ENCODE results near the gene NFATC1. TPM values are rescaled to one million over a fixed set of nuclear protein-coding genes. Genes with fewer than 3 reads are reported as not detected.

NFATC1 gene
- total RNA-seq, 4 donors from 2014 or later = 13.1 to 21.3 (median 16.2) TPM

DNA sequence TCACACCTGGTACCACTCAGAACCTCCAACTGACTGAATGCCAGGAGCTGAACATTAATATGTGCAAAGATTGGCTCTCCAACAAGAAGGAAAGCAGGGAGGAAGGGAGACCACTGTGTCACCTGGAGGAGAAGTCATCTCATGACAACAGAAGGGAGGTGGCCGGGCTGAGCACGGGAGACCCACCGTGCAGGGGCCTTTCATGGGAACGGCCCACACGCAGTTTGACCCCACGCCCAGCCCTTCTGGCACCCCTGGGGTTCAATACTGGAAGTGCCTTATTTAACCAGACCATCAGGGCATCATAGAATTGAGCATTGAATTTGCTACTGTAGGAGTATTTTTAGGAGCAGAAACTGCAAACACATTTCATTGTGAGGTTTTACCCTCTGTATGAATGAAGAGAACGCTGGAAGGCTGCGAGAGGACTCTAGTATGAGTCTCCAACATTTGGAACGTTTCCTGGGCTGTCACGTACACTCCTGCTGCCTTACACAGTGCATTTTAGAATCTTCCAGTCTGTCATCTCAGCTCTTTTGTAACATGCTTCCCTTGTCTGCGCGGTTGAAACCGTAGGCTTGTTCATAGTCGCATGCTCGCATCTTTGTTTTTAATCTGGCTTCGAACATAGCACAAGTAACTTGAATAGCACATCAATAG, 132.1 kb downstream of the NFATC1 start:
- no peak for ATAC-seq
- H3K27ac ChIP-seq = no peak overlapping the region
- peaks cover 0 to 29% of the 10 kb centered on the region in 2 donors for H3K36me3 ChIP-seq
- H3K4me1 ChIP-seq = peaks cover 0 to 23% (median 12%) of the 10 kb centered on the region in 3 donors
- H3K9me3 ChIP-seq = no peaks in the 10 kb centered on the region
- WGBS, 2 donors (ENCODE audit: low coverage in 1 of 2) = 89 to 94% methylated on average over 12 to 16 of the region's 16 CpGs
- TF ChIP-seq, protein P1, sequence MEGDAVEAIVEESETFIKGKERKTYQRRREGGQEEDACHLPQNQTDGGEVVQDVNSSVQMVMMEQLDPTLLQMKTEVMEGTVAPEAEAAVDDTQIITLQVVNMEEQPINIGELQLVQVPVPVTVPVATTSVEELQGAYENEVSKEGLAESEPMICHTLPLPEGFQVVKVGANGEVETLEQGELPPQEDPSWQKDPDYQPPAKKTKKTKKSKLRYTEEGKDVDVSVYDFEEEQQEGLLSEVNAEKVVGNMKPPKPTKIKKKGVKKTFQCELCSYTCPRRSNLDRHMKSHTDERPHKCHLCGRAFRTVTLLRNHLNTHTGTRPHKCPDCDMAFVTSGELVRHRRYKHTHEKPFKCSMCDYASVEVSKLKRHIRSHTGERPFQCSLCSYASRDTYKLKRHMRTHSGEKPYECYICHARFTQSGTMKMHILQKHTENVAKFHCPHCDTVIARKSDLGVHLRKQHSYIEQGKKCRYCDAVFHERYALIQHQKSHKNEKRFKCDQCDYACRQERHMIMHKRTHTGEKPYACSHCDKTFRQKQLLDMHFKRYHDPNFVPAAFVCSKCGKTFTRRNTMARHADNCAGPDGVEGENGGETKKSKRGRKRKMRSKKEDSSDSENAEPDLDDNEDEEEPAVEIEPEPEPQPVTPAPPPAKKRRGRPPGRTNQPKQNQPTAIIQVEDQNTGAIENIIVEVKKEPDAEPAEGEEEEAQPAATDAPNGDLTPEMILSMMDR (IDR thresholded peaks at IDR 0.05) = no peak
- TF ChIP-seq POLR2AphosphoS5 (IDR thresholded peaks at IDR 0.05) = no peak
- no peak for TF ChIP-seq EP300 (IDR thresholded peaks at IDR 0.05)
- no peak for TF ChIP-seq POLR2A (IDR thresholded peaks at IDR 0.05)
- peaks cover 19% of the 10 kb centered on the region for H3K27me3 ChIP-seq
- H3K4me3 ChIP-seq = no peak overlapping the region

GRCh38 chr18:79528316-79528695, 132.6 kb downstream of the NFATC1 start:
- Histone ChIP-seq H3K4me1 (peaks cover 0 to 24% (median 12%) of the 10 kb centered on the region in 3 donors), H3K27ac (no peak overlapping the region), H3K4me3 (no peak overlapping the region), H3K27me3 (peaks cover 19% of the 10 kb centered on the region), H3K36me3 (peaks cover 0 to 29% of the 10 kb centered on the region in 2 donors), H3K9me3 (no peaks in the 10 kb centered on the region)
- no peak for TF ChIP-seq EP300 (IDR thresholded peaks at IDR 0.05)
- no peak for TF ChIP-seq POLR2AphosphoS5 (IDR thresholded peaks at IDR 0.05)
- TF ChIP-seq POLR2A (IDR thresholded peaks at IDR 0.05) = no peak
- TF ChIP-seq, protein P1 (IDR thresholded peaks at IDR 0.05) = no peak
- WGBS, 2 donors (ENCODE audit: low coverage in 1 of 2) = 90 to 91% methylated on average over 4 to 10 of the region's 17 CpGs
- no peak for ATAC-seq

GRCh38 chr18:79528846-79529245, 133.1 kb downstream of the NFATC1 start:
- H3K4me1 ChIP-seq = peaks cover 0 to 24% (median 12%) of the 10 kb centered on the region in 3 donors
- WGBS, 2 donors (ENCODE audit: low coverage in 1 of 2) = 47 to 61% methylated on average over 16 to 19 of the region's 26 CpGs
- peaks cover 19% of the 10 kb centered on the region for H3K27me3 ChIP-seq
- peaks cover 0 to 29% of the 10 kb centered on the region in 2 donors for H3K36me3 ChIP-seq
- no peaks in the 10 kb centered on the region for H3K9me3 ChIP-seq
- peak; percentile 18 for ATAC-seq
- H3K4me3 ChIP-seq = no peak overlapping the region
- no peak overlapping the region for H3K27ac ChIP-seq
- TF ChIP-seq EP300 (IDR thresholded peaks at IDR 0.05) = no peak
- TF ChIP-seq, protein P1 (IDR thresholded peaks at IDR 0.05) = peak in 3 of 4 experiments; percentile 85 to 93 (median 91)

DNA sequence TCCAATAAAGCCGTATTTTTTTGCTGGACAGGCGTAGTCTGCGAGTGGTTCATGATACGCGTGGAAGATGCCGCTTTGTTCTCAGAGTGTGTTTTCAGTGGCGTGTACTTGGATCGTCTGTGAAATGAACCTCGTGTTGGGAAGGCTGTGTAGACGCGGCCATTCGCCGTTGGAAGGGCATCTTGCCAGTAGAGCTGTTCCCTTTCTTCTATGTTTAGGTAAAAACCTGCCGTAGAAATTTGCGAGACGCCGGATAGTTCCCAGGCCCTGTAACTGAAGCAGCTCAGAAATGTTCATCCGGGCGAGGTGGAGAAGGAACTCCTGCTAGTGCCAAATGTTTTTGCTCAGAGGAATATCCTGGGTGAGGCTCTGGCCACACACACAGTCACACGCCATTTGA, 133.6 kb downstream of the NFATC1 start:
- TF ChIP-seq, protein P1 (IDR thresholded peaks at IDR 0.05) = no peak
- TF ChIP-seq EP300 (IDR thresholded peaks at IDR 0.05) (no peak), POLR2AphosphoS5 (IDR thresholded peaks at IDR 0.05) (no peak), POLR2A (IDR thresholded peaks at IDR 0.05) (no peak)
- Histone ChIP-seq H3K27me3 (peaks cover 19% of the 10 kb centered on the region), H3K4me3 (no peak overlapping the region), H3K36me3 (peaks cover 0 to 29% of the 10 kb centered on the region in 2 donors), H3K9me3 (no peaks in the 10 kb centered on the region), H3K4me1 (peaks cover 0 to 24% (median 12%) of the 10 kb centered on the region in 3 donors), H3K27ac (no peak overlapping the region)
- 84 to 85% methylated on average over 13 to 16 of the region's 20 CpGs for WGBS, 2 donors (ENCODE audit: low coverage in 1 of 2)
- no peak for ATAC-seq

- no peak for ATAC-seq
- Histone ChIP-seq H3K27me3 (peaks cover 19% of the 10 kb centered on the region), H3K4me3 (no peak overlapping the region), H3K9me3 (no peaks in the 10 kb centered on the region), H3K4me1 (peaks cover 0 to 24% (median 12%) of the 10 kb centered on the region in 3 donors), H3K27ac (no peak overlapping the region), H3K36me3 (peaks cover 0 to 29% of the 10 kb centered on the region in 2 donors)
- 91 to 92% methylated on average over 7 to 17 of the region's 24 CpGs for WGBS, 2 donors (ENCODE audit: low coverage in 1 of 2)
- TF ChIP-seq, protein P1 (IDR thresholded peaks at IDR 0.05) = no peak
- TF ChIP-seq EP300 (IDR thresholded peaks at IDR 0.05) = no peak
- TF ChIP-seq POLR2AphosphoS5 (IDR thresholded peaks at IDR 0.05) = no peak
- no peak for TF ChIP-seq POLR2A (IDR thresholded peaks at IDR 0.05)
These were observed 134.3 kb downstream of the NFATC1 start for GRCh38 chr18:79529991-79530390.
